ENCODE data around the gene ACOT9.

DNA sequence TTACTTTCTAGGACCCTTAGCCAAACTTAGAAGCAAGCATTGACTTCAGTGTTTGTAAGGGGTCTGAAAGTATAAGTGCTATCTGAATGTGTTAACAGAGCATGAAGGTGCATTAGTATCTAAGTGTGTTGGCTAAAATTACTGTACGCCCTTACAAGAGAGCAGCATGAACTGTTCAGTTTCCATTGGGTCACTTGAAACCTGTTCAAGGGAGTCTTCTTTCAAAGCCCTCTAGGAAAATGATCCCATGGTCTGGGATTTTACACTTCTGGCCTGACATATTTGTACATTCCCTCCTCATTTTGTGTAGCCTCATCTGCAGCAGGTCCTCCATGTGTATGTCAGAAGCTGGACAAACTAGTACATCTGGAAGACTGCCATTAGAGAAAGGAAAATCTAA, 72.5 kb downstream of the ACOT9 start:
- TF ChIP-seq, protein P1, sequence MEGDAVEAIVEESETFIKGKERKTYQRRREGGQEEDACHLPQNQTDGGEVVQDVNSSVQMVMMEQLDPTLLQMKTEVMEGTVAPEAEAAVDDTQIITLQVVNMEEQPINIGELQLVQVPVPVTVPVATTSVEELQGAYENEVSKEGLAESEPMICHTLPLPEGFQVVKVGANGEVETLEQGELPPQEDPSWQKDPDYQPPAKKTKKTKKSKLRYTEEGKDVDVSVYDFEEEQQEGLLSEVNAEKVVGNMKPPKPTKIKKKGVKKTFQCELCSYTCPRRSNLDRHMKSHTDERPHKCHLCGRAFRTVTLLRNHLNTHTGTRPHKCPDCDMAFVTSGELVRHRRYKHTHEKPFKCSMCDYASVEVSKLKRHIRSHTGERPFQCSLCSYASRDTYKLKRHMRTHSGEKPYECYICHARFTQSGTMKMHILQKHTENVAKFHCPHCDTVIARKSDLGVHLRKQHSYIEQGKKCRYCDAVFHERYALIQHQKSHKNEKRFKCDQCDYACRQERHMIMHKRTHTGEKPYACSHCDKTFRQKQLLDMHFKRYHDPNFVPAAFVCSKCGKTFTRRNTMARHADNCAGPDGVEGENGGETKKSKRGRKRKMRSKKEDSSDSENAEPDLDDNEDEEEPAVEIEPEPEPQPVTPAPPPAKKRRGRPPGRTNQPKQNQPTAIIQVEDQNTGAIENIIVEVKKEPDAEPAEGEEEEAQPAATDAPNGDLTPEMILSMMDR (IDR thresholded peaks at IDR 0.05), result no peak
- no peak for TF ChIP-seq POLR2A (IDR thresholded peaks at IDR 0.05)
